ENCODE data around the gene CIAO1.

- no peak for TF ChIP-seq CTCF (conservative IDR thresholded peaks at IDR 0.05 in 1 of 2, IDR thresholded peaks at IDR 0.05 in 1 of 2; ENCODE audit: low read depth in 1 of 2, low read length in 2 of 2)
- TF ChIP-seq EZH2 (IDR thresholded peaks at IDR 0.05; ENCODE audit: low read length, missing control alignments), result no peak
These were observed 14.2 kb upstream of the CIAO1 start for GRCh38 chr2:96251721-96252292.
